ENCODE measurements around the gene NLRC3.

GRCh38 chr16:3494386-3494973 is 82.7 kb downstream of the NLRC3 start:
- TF ChIP-seq, protein P1, sequence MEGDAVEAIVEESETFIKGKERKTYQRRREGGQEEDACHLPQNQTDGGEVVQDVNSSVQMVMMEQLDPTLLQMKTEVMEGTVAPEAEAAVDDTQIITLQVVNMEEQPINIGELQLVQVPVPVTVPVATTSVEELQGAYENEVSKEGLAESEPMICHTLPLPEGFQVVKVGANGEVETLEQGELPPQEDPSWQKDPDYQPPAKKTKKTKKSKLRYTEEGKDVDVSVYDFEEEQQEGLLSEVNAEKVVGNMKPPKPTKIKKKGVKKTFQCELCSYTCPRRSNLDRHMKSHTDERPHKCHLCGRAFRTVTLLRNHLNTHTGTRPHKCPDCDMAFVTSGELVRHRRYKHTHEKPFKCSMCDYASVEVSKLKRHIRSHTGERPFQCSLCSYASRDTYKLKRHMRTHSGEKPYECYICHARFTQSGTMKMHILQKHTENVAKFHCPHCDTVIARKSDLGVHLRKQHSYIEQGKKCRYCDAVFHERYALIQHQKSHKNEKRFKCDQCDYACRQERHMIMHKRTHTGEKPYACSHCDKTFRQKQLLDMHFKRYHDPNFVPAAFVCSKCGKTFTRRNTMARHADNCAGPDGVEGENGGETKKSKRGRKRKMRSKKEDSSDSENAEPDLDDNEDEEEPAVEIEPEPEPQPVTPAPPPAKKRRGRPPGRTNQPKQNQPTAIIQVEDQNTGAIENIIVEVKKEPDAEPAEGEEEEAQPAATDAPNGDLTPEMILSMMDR (IDR thresholded peaks at IDR 0.05) = no peak
- no peak for TF ChIP-seq POLR2A (IDR thresholded peaks at IDR 0.05)
